Endodermal cell (in vitro differentiated cells): ENCODE data around the gene OR2T5. TPM values are rescaled to one million over a fixed set of nuclear protein-coding genes. Genes with fewer than 3 reads are reported as not detected.
"Not testable (repeated sequence)": the region's sequence is repeated elsewhere in the genome, so short reads cannot be mapped to it uniquely, and the experiment has no call there.

Source experiments
- DNase-seq: peaks from one replicate; pipeline ENCODE4 v3.0.0-alpha.2; 2017
- H3K27ac ChIP-seq: 2 replicates; pipeline ENCODE4 v1.5.1; 2013; ENCODE audit warnings: mild to moderate bottlenecking, low read depth, low read length, moderate library complexity
- H3K27me3 ChIP-seq: 2 replicates; pipeline ENCODE4 v1.6.1; 2013; ENCODE audit warnings: mild to moderate bottlenecking, low read length, moderate library complexity; ENCODE audit not compliant: insufficient read depth, control insufficient read depth, poor library complexity, severe bottlenecking
- H3K36me3 ChIP-seq: 2 replicates; pipeline ENCODE4 v1.7.0; 2013; ENCODE audit warnings: mild to moderate bottlenecking, low read length, moderate library complexity; ENCODE audit not compliant: control insufficient read depth, insufficient read depth
- H3K4me1 ChIP-seq: one replicate; pipeline ENCODE4 v1.7.0; 2013; ENCODE audit warnings: low read length; ENCODE audit not compliant: control insufficient read depth, insufficient read depth
- H3K4me3 ChIP-seq: 2 replicates; pipeline ENCODE4 v1.5.1; 2013; ENCODE audit warnings: mild to moderate bottlenecking, low read length, moderate library complexity
- H3K9ac ChIP-seq: 2 replicates; pipeline ENCODE4 v1.6.1; 2013; ENCODE audit warnings: mild to moderate bottlenecking, low read length, moderate library complexity; ENCODE audit not compliant: poor library complexity, severe bottlenecking; ENCODE audit errors: extremely low read depth
- H3K9me3 ChIP-seq: 2 replicates; pipeline ENCODE4 v1.6.1; 2013; ENCODE audit warnings: mild to moderate bottlenecking, low read length, moderate library complexity; ENCODE audit not compliant: control insufficient read depth
- H3K27ac Mint-ChIP-seq: 2 replicates; pipeline ENCODE4 v1.8.0; 2020; ENCODE audit warnings: mixed read lengths
- H3K27me3 Mint-ChIP-seq: 2 replicates; pipeline ENCODE4 v1.8.0; 2021; ENCODE audit warnings: mild to moderate bottlenecking, mixed read lengths; ENCODE audit not compliant: insufficient read depth
- H3K36me3 Mint-ChIP-seq: 2 replicates; pipeline ENCODE4 v1.8.0; 2020; ENCODE audit warnings: low read depth, mixed read lengths
- H3K4me1 Mint-ChIP-seq: 2 replicates; pipeline ENCODE4 v1.8.0; 2020; ENCODE audit warnings: mixed read lengths
- H3K4me3 Mint-ChIP-seq: 2 replicates; pipeline ENCODE4 v1.8.0; 2020; ENCODE audit warnings: mild to moderate bottlenecking, moderate library complexity, mixed read lengths
- H3K9me3 Mint-ChIP-seq: 2 replicates; pipeline ENCODE4 v1.8.0; 2020; ENCODE audit warnings: mild to moderate bottlenecking, mixed read lengths
- WGBS, 2 experiments: methylation state at CpG; one replicate each; pipeline versions ENCODE4 v1.1.5 to v1.1.7; 2013; ENCODE audit warnings: missing lambda C conversion rate in 2 of 2, mixed read lengths in 1 of 2; ENCODE audit not compliant: insufficient coverage in 1 of 2, insufficient read length in 1 of 2; 5-methylcytosine and 5-hydroxymethylcytosine counted together
- total RNA-seq, 2 donors: library from RNA; stranded (reverse); fragmentation: NEBNext Ultra II Directional in 1 of 2; extraction: Animal tissue kit (Norgen Biotek cat#: 25700) in 1 of 2; gene quantifications; 2 replicates in 1 of 2; 3 replicates in 1 of 2; pipeline ENCODE4 v1.2.1, GENCODE V29; 2021
- TF ChIP-seq, protein P1 (sequence below): fragments of 200-600 bp; sonication (generic); conservative IDR thresholded peaks from 2 replicates; pipeline ENCODE4 v1.5.0; 2021; ENCODE audit warnings: antibody characterized with exemption, mild to moderate bottlenecking

OR2T5 gene
- total RNA-seq, 2 donors from 2014 or later, result not detected

DNA sequence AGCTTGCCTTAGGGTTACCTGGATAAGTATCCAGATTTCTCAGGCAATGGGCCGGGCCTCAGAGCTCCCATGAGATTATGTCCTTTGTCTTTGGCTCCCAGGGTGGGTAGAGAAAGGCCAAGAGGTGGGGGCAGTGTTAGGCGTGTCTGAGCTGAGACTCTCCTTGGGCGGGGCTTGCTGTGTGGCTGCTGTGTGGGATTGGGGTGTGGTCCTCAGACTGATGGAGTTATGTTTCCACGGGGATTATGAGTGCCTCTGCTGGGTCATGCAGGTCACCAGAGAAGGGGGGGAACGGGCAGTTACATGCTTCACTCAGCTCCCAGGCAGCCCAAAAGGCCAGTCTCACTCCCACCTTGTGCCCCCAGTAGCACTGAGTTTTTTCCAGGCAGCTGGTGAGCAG, 8.3 kb downstream of the OR2T5 start:
- WGBS, 2 experiments, result no CpG with 5 or more reads among the region's 5 CpGs
- not testable (repeated sequence) for H3K4me3 Mint-ChIP-seq, H3K4me3 ChIP-seq, H3K27ac Mint-ChIP-seq, H3K27me3 ChIP-seq, H3K4me1 Mint-ChIP-seq, DNase-seq, H3K27ac ChIP-seq, H3K36me3 ChIP-seq, H3K4me1 ChIP-seq, H3K27me3 Mint-ChIP-seq, H3K9me3 ChIP-seq, H3K9ac ChIP-seq, H3K36me3 Mint-ChIP-seq
- H3K9me3 Mint-ChIP-seq, result peaks cover 21% of the 10 kb centered on the region

DNA sequence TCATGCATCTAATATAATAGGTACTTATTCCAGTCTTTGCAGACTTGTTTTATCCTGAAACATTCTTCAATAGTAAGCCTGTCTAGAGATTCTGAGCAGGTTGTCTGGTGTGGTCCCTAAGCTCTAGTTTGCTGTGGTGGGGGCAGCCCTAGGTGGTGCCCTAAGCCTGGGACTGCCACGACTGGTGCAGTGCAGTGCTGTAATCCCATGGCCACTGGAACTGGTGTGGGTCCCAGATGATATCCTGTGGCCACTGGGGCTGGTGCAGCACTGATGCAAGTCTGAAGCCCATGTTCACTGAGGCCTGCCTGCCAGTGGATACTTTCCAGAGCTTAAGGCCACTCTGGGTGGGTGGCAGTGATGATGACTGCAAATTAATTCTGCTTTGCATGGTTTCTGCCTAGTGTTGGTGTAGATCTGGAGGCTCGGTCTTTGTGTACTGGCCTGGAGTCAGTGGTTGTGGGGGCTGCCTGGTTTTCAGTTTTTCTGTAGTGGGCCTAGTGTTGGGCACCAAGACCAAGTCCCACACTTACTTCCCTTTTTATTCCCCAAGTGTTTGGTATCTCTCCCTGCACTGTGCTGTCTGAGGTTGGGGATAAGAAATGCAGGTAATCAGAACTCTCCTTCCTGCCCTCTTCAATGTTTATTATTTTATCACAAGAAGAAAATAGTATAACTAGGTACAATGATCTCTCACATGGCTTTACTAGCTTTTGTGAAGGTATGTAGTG, 12.1 kb downstream of the OR2T5 start:
- not testable (repeated sequence) for H3K4me3 ChIP-seq, H3K9ac ChIP-seq, H3K27me3 Mint-ChIP-seq, H3K36me3 ChIP-seq, H3K4me1 Mint-ChIP-seq, H3K4me3 Mint-ChIP-seq, H3K4me1 ChIP-seq, H3K9me3 ChIP-seq, H3K36me3 Mint-ChIP-seq, H3K27me3 ChIP-seq, H3K27ac ChIP-seq, DNase-seq, H3K27ac Mint-ChIP-seq
- 90% methylated on average over 1 of the region's 2 CpGs; no CpG with 5 or more reads in 1 of the 2 experiments for WGBS, 2 experiments
- H3K9me3 Mint-ChIP-seq, result peaks cover 19% of the 10 kb centered on the region

DNA sequence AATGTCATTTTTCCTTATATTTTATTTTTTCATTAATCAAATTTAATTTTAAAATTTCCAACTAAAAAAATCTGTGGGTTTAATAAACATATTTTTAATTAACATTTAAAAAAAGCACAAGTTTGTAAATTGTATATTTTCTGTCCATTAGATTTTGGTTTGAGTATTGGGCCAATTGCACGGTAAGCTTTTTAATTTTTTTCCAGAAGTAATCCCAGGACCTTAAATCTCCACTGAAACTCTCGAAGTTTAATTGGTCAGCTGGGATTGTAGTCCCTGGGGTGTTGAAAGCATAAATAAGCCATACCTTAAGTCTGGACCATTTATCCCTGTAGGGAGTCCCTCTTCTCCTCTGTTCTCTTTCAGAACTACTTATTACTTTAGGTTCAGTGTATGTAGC, 19.4 kb downstream of the OR2T5 start, which contains the start of gene OR2G6:
TSS of gene OR2G6 (plus strand) at position 301 of the 400 bp plus-strand sequence. CDS start 13,574 bp downstream, outside the sequence.
- WGBS, 2 experiments, result no CpG with 5 or more reads among the region's 2 CpGs
- DNase-seq, H3K36me3 ChIP-seq, H3K9ac ChIP-seq, H3K27me3 Mint-ChIP-seq, H3K4me3 Mint-ChIP-seq, H3K36me3 Mint-ChIP-seq, H3K27ac ChIP-seq, H3K4me1 Mint-ChIP-seq, H3K9me3 Mint-ChIP-seq, H3K27ac Mint-ChIP-seq, H3K9me3 ChIP-seq, H3K27me3 ChIP-seq, H3K4me1 ChIP-seq, H3K4me3 ChIP-seq: not testable (repeated sequence)

DNA sequence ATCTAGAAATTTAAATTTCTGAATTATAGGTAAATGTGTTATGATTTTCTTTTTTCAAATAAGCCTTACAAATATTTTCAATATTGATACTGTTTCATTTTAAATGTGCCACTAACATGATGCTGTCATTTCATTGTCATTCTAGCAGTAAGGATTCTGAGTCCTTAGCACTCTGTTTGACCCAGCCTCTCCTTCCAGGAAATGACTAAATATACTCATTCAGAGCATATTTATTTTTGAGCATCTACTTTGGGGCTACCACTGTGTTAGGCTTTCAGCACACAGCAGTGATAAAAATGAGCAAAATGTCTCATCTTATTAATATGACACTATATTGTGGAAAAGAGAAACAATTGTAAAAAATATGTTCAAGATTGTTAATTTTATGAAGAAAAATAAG, 21.8 kb downstream of the OR2T5 start:
- H3K4me1 Mint-ChIP-seq, H3K36me3 ChIP-seq, H3K4me3 Mint-ChIP-seq: not testable (repeated sequence)

DNA sequence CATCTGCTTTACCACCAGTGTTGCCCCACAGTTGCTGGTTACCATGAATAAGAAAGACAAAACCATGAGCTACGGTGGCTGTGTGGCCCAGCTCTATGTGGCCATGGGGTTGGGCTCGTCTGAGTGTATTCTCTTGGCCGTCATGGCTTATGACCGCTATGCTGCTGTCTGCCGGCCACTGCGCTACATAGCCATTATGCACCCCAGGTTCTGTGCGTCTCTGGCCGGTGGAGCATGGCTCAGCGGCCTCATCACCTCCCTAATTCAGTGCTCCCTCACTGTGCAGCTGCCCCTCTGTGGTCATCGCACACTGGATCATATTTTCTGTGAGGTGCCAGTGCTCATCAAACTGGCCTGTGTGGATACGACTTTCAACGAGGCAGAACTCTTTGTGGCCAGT, 33.5 kb downstream of the OR2T5 start:
- H3K4me3 Mint-ChIP-seq, result no peak overlapping the region
- no peak for DNase-seq
- no peak overlapping the region for H3K27ac Mint-ChIP-seq
- Histone ChIP-seq H3K9ac (no peak overlapping the region), H3K4me1 (no peaks in the 10 kb centered on the region), H3K27ac (no peak overlapping the region), H3K4me3 (no peak overlapping the region), H3K9me3 (peaks cover 54% of the 10 kb centered on the region), H3K27me3 (no peaks in the 10 kb centered on the region), H3K36me3 (no peaks in the 10 kb centered on the region)
- peaks cover 67% of the 10 kb centered on the region for H3K9me3 Mint-ChIP-seq
- 77 to 80% methylated on average over 12 of the region's 12 CpGs for WGBS, 2 experiments
- no peaks in the 10 kb centered on the region for H3K27me3 Mint-ChIP-seq
- TF ChIP-seq, protein P1, sequence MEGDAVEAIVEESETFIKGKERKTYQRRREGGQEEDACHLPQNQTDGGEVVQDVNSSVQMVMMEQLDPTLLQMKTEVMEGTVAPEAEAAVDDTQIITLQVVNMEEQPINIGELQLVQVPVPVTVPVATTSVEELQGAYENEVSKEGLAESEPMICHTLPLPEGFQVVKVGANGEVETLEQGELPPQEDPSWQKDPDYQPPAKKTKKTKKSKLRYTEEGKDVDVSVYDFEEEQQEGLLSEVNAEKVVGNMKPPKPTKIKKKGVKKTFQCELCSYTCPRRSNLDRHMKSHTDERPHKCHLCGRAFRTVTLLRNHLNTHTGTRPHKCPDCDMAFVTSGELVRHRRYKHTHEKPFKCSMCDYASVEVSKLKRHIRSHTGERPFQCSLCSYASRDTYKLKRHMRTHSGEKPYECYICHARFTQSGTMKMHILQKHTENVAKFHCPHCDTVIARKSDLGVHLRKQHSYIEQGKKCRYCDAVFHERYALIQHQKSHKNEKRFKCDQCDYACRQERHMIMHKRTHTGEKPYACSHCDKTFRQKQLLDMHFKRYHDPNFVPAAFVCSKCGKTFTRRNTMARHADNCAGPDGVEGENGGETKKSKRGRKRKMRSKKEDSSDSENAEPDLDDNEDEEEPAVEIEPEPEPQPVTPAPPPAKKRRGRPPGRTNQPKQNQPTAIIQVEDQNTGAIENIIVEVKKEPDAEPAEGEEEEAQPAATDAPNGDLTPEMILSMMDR, result no peak
- H3K4me1 Mint-ChIP-seq, result no peaks in the 10 kb centered on the region
- H3K36me3 Mint-ChIP-seq, result no peaks in the 10 kb centered on the region

More for the DNA sequence above, 21.8 kb downstream of the OR2T5 start:
- H3K27ac Mint-ChIP-seq, H3K27ac ChIP-seq, H3K9me3 Mint-ChIP-seq, DNase-seq, H3K27me3 Mint-ChIP-seq, H3K4me1 ChIP-seq, H3K36me3 Mint-ChIP-seq, H3K27me3 ChIP-seq, H3K9me3 ChIP-seq, H3K9ac ChIP-seq, H3K4me3 ChIP-seq: not testable (repeated sequence)

DNA sequence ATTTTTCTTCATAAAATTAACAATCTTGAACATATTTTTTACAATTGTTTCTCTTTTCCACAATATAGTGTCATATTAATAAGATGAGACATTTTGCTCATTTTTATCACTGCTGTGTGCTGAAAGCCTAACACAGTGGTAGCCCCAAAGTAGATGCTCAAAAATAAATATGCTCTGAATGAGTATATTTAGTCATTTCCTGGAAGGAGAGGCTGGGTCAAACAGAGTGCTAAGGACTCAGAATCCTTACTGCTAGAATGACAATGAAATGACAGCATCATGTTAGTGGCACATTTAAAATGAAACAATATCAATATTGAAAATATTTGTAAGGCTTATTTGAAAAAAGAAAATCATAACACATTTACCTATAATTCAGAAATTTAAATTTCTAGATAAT, 49.1 kb downstream of the OR2T5 start:
- not testable (repeated sequence) for H3K27me3 Mint-ChIP-seq, H3K4me1 Mint-ChIP-seq, H3K4me1 ChIP-seq, H3K9me3 ChIP-seq, H3K36me3 Mint-ChIP-seq, H3K4me3 ChIP-seq, H3K27me3 ChIP-seq, H3K4me3 Mint-ChIP-seq, H3K27ac Mint-ChIP-seq, DNase-seq, H3K9ac ChIP-seq, H3K36me3 ChIP-seq, H3K9me3 Mint-ChIP-seq, H3K27ac ChIP-seq
